HG03175 (cell line): Measurements from ENCODE around the gene NOC2L.

Experiments
- ATAC-seq: cut with Tn5 transposase; IDR thresholded peaks from one replicate; pipeline ENCODE4 v1.9.1; 2021; ENCODE audit warnings: mild to moderate bottlenecking, moderate library complexity; ENCODE audit not compliant: unreplicated experiment

NOC2L gene

GRCh38 chr1:919271-919872, 39.7 kb downstream of the NOC2L start:
- no peak for ATAC-seq

- no peak for ATAC-seq
These were observed 40.2 kb downstream of the NOC2L start for GRCh38 chr1:918843-919242.

- no peak for ATAC-seq
These were observed 40.7 kb downstream of the NOC2L start for GRCh38 chr1:918353-918752.

GRCh38 chr1:917466-918091, 41.5 kb downstream of the NOC2L start:
- no peak for ATAC-seq

- ATAC-seq = no peak
These were observed 42.0 kb downstream of the NOC2L start for GRCh38 chr1:917076-917459.

- no peak for ATAC-seq
These were observed 42.6 kb downstream of the NOC2L start for GRCh38 chr1:916173-917075.

- ATAC-seq = no peak
These were observed 43.5 kb downstream of the NOC2L start for GRCh38 chr1:915295-916172.

GRCh38 chr1:914891-915280, 44.2 kb downstream of the NOC2L start:
- ATAC-seq = no peak

GRCh38 chr1:914131-914890, 44.7 kb downstream of the NOC2L start:
- no peak for ATAC-seq

GRCh38 chr1:913491-914130, 45.4 kb downstream of the NOC2L start:
- ATAC-seq = no peak

GRCh38 chr1:912740-913301, 46.2 kb downstream of the NOC2L start:
- no peak for ATAC-seq

GRCh38 chr1:911875-912739, 46.9 kb downstream of the NOC2L start:
- ATAC-seq = no peak

GRCh38 chr1:910881-911721, 48.0 kb downstream of the NOC2L start:
- no peak for ATAC-seq

GRCh38 chr1:910311-910880, 48.7 kb downstream of the NOC2L start:
- ATAC-seq = no peak

GRCh38 chr1:909861-910310, 49.2 kb downstream of the NOC2L start:
- no peak for ATAC-seq

GRCh38 chr1:908661-909060, 50.4 kb downstream of the NOC2L start:
- no peak for ATAC-seq
